Panc1 (cell line): Measurements from ENCODE around the gene NT5DC3.

Experiments used
- POLR2AphosphoS5 ChIP-seq: IDR thresholded peaks from 2 replicates; pipeline ENCODE4 v1.6.1; 2012; ENCODE audit warnings: mild to moderate bottlenecking, low read depth, low read length, moderate library complexity
- SIN3A ChIP-seq: IDR thresholded peaks from 2 replicates; pipeline ENCODE4 v1.6.1; 2012; ENCODE audit warnings: low read depth, mild to moderate bottlenecking, low read length, moderate library complexity, borderline replicate concordance; ENCODE audit not compliant: insufficient read depth
- TF ChIP-seq, protein P1 (sequence below): fragments of 450-650 bp; IDR thresholded peaks from 2 replicates; pipeline ENCODE4 v1.5.1; 2017; ENCODE audit warnings: mild to moderate bottlenecking
- TF ChIP-seq, protein P2 (sequence below), 2 experiments: IDR thresholded peaks; 2 replicates each; pipeline ENCODE4 v1.6.1; 2011 to 2012; ENCODE audit warnings: low read depth in 2 of 2, control low read depth in 1 of 2, low read length in 1 of 2, mild to moderate bottlenecking in 1 of 2, moderate library complexity in 1 of 2; ENCODE audit not compliant: insufficient read depth in 1 of 2

DNA sequence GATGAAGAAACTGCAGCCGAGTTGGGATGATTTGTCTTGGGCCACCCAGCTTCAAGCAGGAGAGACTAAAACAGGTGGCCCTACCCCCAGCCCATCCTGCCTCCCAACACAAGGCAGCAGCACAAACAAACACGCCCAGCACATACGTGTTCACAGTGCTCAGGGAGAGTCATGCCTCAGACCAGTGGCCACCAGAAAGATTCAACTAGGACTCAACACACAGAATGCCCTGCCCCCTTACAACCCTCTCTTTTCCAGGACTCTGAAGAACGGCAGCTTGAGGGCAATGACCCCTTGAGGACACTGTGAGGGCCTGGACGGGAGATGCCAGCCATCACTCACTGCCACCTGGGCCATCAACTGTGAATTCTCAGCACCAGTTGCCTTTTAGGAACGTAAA, 75.0 kb downstream of the NT5DC3 start:
- TF ChIP-seq, protein P1, sequence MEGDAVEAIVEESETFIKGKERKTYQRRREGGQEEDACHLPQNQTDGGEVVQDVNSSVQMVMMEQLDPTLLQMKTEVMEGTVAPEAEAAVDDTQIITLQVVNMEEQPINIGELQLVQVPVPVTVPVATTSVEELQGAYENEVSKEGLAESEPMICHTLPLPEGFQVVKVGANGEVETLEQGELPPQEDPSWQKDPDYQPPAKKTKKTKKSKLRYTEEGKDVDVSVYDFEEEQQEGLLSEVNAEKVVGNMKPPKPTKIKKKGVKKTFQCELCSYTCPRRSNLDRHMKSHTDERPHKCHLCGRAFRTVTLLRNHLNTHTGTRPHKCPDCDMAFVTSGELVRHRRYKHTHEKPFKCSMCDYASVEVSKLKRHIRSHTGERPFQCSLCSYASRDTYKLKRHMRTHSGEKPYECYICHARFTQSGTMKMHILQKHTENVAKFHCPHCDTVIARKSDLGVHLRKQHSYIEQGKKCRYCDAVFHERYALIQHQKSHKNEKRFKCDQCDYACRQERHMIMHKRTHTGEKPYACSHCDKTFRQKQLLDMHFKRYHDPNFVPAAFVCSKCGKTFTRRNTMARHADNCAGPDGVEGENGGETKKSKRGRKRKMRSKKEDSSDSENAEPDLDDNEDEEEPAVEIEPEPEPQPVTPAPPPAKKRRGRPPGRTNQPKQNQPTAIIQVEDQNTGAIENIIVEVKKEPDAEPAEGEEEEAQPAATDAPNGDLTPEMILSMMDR: no peak
- no peak for TF ChIP-seq SIN3A
- TF ChIP-seq POLR2AphosphoS5: no peak
- TF ChIP-seq, protein P2, sequence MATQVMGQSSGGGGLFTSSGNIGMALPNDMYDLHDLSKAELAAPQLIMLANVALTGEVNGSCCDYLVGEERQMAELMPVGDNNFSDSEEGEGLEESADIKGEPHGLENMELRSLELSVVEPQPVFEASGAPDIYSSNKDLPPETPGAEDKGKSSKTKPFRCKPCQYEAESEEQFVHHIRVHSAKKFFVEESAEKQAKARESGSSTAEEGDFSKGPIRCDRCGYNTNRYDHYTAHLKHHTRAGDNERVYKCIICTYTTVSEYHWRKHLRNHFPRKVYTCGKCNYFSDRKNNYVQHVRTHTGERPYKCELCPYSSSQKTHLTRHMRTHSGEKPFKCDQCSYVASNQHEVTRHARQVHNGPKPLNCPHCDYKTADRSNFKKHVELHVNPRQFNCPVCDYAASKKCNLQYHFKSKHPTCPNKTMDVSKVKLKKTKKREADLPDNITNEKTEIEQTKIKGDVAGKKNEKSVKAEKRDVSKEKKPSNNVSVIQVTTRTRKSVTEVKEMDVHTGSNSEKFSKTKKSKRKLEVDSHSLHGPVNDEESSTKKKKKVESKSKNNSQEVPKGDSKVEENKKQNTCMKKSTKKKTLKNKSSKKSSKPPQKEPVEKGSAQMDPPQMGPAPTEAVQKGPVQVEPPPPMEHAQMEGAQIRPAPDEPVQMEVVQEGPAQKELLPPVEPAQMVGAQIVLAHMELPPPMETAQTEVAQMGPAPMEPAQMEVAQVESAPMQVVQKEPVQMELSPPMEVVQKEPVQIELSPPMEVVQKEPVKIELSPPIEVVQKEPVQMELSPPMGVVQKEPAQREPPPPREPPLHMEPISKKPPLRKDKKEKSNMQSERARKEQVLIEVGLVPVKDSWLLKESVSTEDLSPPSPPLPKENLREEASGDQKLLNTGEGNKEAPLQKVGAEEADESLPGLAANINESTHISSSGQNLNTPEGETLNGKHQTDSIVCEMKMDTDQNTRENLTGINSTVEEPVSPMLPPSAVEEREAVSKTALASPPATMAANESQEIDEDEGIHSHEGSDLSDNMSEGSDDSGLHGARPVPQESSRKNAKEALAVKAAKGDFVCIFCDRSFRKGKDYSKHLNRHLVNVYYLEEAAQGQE (IDR thresholded peaks at IDR 0.05; ENCODE audit: insufficient read depth in 1 of 2, low read depth in 2 of 2, low read length in 1 of 2): no peak
